Body of pancreas (tissue), 4 donors: ENCODE measurements around the gene KATNAL1. TPM values are rescaled to one million over a fixed set of nuclear protein-coding genes. Genes with fewer than 3 reads are reported as not detected.

Source experiments
- ATAC-seq: fragments of 150-250 bp; one replicate; pipeline ENCODE4 v1.9.1; 2016
- DNase-seq, 4 donors: peaks; one replicate each; pipeline ENCODE4 v3.0.0-alpha.2; 2019
- H3K27ac ChIP-seq, 4 donors: fragments of 200-600 bp; sonication (generic); 1 replicate in 3 of 4; 2 replicates in 1 of 4; pipeline versions ENCODE4 v1.5.1 to v1.6.1; 2016 to 2019; ENCODE audit warnings: mild to moderate bottlenecking in 1 of 4, mixed read lengths in 1 of 4, moderate library complexity in 1 of 4
- H3K27me3 ChIP-seq, 2 donors: fragments of 200-600 bp; sonication (generic); one replicate each; pipeline ENCODE4 v1.6.0; 2016; ENCODE audit warnings: mild to moderate bottlenecking in 1 of 2
- H3K36me3 ChIP-seq, 2 donors: fragments of 200-600 bp; sonication (generic); replicated peaks in 1 of 2; 2 replicates each; pipeline ENCODE4 v1.5.1; 2016; ENCODE audit warnings: low read depth in 2 of 2; ENCODE audit not compliant: insufficient read depth in 1 of 2
- H3K4me1 ChIP-seq: fragments of 200-600 bp; sonication (generic); one replicate; pipeline ENCODE4 v1.6.0; 2016
- H3K4me3 ChIP-seq, 2 donors: fragments of 200-600 bp; sonication (generic); 1 replicate in 1 of 2; 2 replicates in 1 of 2; pipeline ENCODE4 v1.5.1; 2016 to 2019
- H3K9me3 ChIP-seq, 3 donors: fragments of 200-600 bp; sonication (generic); 1 replicate in 2 of 3; 2 replicates in 1 of 3; pipeline ENCODE4 v1.5.1; 2016
- CTCF ChIP-seq, 7 experiments: fragments of 450-650 bp in 4 of 7; fragments of 200-600 bp in 3 of 7; sonication (generic) in 3 of 7; IDR thresholded peaks; one replicate each; pipeline ENCODE4 v1.5.1; 2016 to 2019; ENCODE audit warnings: antibody characterized with exemption in 7 of 7
- POLR2A ChIP-seq, 3 donors: fragments of 450-650 bp; IDR thresholded peaks; one replicate each; pipeline ENCODE4 v1.6.1; 2016; ENCODE audit warnings: antibody characterized with exemption in 3 of 3, mild to moderate bottlenecking in 2 of 3
- WGBS, 2 donors: methylation state at CpG; one replicate each; pipeline ENCODE4 v1.1.5; 2017; 5-methylcytosine and 5-hydroxymethylcytosine counted together
- intact Hi-C: fragments of 100-400 bp; cut with DNase I; formaldehyde crosslinking; loops from one replicate; pipeline ENCODE4 v1.15.1; 2023
- total RNA-seq, 2 donors: library from RNA; depleted of rRNA; stranded (reverse); fragments of >200 nt; gene quantifications; one replicate each; pipeline ENCODE4 v1.1.0, GENCODE V29; 2016

The KATNAL1 gene
- total RNA-seq, 2 donors from 2014 or later: 6.5 to 6.6 TPM

- ATAC-seq (no peak), DNase-seq (no peak)
- H3K9me3 ChIP-seq: no peaks in the 10 kb centered on the region
- no peaks in the 10 kb centered on the region for H3K36me3 ChIP-seq
- no peak overlapping the region for H3K27ac ChIP-seq
- H3K4me1 ChIP-seq: no peaks in the 10 kb centered on the region
- 69 to 73% methylated on average over 2 of the region's 2 CpGs for WGBS, 2 donors
- H3K4me3 ChIP-seq: no peak overlapping the region
- intact Hi-C loops: no loop called here
- no peaks in the 10 kb centered on the region for H3K27me3 ChIP-seq
- TF ChIP-seq CTCF (IDR thresholded peaks at IDR 0.05) (no peak), POLR2A (IDR thresholded peaks at IDR 0.05) (no peak)
These were observed 65.8 kb downstream of the KATNAL1 start for GRCh38 chr13:30241532-30241931.

GRCh38 chr13:30240608-30241007, 66.7 kb downstream of the KATNAL1 start:
- no peak for DNase-seq
- 42 to 60% methylated on average over 2 of the region's 2 CpGs for WGBS, 2 donors

GRCh38 chr13:30235216-30235615, 72.1 kb downstream of the KATNAL1 start:
- intact Hi-C loops: no loop called here
- H3K27ac ChIP-seq: no peak overlapping the region
- WGBS, 2 donors: 93 to 100% methylated on average over 1 of the region's 1 CpG

More at GRCh38 chr13:30240608-30241007, 66.7 kb downstream of the KATNAL1 start:
- Histone ChIP-seq H3K4me1 (no peaks in the 10 kb centered on the region), H3K36me3 (no peaks in the 10 kb centered on the region), H3K4me3 (no peak overlapping the region), H3K9me3 (no peaks in the 10 kb centered on the region), H3K27ac (no peak overlapping the region), H3K27me3 (no peaks in the 10 kb centered on the region)
- intact Hi-C loops: no loop called here
- no peak for ATAC-seq
- TF ChIP-seq POLR2A (IDR thresholded peaks at IDR 0.05) (no peak), CTCF (IDR thresholded peaks at IDR 0.05) (no peak)

GRCh38 chr13:30234619-30235162, 72.7 kb downstream of the KATNAL1 start:
- intact Hi-C loops: no loop called here
- H3K4me3 ChIP-seq: no peak overlapping the region
- whole genome bisulfite sequencing, 2 donors: 89 to 96% methylated on average over 2 of the region's 2 CpGs

More at GRCh38 chr13:30235216-30235615, 72.1 kb downstream of the KATNAL1 start:
- no peaks in the 10 kb centered on the region for H3K27me3 ChIP-seq
- H3K9me3 ChIP-seq: no peaks in the 10 kb centered on the region
- no peaks in the 10 kb centered on the region for H3K36me3 ChIP-seq
- ATAC-seq (no peak), DNase-seq (no peak)
- TF ChIP-seq CTCF (IDR thresholded peaks at IDR 0.05): no peak
- TF ChIP-seq POLR2A (IDR thresholded peaks at IDR 0.05): no peak
- H3K4me1 ChIP-seq: no peaks in the 10 kb centered on the region
- H3K4me3 ChIP-seq: no peak overlapping the region

More at GRCh38 chr13:30234619-30235162, 72.7 kb downstream of the KATNAL1 start:
- TF ChIP-seq POLR2A (IDR thresholded peaks at IDR 0.05) (no peak), CTCF (IDR thresholded peaks at IDR 0.05) (no peak)
- no peaks in the 10 kb centered on the region for H3K4me1 ChIP-seq
- no peak for DNase-seq
- H3K9me3 ChIP-seq: no peaks in the 10 kb centered on the region
- no peaks in the 10 kb centered on the region for H3K36me3 ChIP-seq
- no peaks in the 10 kb centered on the region for H3K27me3 ChIP-seq
- ATAC-seq: no peak
- H3K27ac ChIP-seq: no peak overlapping the region
